Measurements from ENCODE around the gene LRRC15.

The LRRC15 gene

DNA sequence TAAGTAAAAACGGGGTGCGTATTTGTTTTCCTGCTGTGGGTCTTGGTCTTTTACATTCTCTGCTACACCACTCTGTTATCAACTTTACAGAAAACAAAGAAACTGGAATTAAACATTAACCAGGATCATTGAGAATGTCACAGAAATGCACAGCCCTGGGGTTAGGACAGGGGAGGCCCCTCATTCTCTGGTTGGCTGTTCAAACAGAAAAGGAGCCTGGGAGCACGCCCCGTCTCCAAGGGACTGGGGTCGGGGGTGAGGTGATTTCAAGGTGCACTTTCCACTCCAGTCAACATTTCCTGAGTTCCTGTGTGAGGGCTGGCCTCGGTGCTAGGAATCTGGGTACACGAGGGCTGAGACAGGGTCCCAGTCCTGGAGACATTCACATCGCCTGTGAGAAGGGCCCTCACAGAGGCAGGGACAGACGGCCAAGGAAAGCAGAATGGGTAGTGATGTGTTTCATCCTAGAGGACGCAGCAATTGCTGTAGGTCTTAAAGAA is 48.7 kb downstream of the LRRC15 start:
- no peak for DNase-seq

DNA sequence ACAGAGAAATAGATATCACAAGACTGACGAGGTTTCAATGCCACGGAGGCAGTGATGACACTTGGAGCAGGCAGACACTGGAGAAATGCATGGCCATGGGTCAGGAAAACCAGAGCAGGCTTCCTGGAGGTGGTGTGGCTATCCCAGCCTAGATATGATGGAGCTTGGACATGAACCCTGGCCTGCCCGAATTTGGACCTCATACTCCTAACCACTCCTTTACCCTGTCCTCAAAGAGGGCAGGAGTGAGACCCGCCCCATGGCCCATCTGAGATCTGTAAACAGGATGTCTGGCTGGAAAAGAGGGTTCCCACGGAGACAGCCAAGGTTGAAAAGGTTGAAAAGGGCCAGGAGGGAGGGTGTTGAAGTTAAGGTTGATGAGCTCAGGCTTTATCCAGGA is 49.4 kb downstream of the LRRC15 start:
- DNase-seq: no peak

DNA sequence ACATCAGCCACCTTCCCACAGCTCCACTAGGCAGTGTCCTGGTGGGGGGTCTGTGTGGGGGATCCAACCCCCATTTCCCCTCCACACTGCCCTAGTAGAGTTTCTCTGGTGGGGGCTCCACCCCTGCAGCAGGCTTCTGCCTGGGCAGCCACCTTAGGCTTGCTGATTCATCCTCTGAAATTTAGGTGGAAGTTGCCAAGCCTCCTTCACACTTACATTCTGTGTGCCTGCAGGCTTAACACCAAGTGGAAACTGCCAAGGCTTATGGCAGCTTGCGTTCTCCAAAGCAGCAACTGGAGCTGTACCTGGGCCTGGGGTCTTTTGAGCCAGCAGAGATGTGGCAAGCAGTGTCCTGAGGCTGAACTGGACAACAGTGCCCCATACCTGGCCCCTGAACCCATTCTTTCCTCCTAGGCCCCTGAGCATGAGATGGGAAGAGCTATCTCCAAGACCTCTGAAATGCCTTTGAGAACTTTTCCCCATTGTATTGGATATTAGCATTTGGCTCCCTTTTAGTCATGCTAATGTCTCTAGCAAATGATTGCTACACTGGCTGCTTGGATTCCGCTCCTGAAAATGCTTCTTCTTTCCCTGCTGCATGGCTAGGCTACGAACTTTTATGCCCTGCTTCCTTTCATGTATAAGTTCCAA is 50.9 kb downstream of the LRRC15 start:
- no peak for DNase-seq

DNA sequence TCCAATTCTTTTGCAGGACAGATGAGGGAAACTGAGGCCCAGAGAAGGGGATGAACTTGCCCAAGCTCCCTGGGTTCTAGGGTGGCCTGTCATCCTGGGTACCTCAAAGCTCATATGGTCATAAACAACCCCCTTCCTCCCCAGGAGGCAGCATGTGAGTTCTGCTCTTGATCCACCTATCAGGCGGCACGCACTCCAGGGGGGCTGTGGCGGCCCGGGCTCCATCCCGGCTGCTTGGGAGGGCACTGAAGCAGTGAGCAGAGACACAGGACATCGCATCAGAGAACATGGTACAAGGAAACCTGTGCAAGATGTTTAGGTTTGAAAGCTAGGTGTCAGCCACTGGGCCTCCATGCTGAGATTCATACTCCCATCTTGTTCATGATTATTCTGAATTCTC is 52.6 kb downstream of the LRRC15 start:
- DNase-seq: no peak

DNA sequence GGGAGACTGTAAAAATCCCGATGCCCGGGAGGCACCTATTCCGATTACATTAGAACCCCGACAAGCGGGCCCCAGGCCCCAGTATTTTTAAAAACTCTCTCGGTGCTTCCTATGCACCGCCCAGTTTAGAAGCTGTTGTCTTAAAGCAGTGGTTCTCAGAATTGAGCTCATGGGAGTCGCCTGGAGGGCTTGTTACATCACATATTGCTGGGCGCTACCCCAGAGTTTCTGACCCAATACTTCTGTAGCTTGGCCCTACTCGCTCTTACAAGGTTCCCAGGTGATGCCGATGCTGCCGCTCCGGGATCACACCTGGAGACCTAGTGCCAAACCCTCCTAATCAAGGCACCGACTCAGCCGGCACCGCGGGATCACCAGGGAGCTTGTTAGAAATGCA is 53.6 kb downstream of the LRRC15 start:
- peak in 3 of 58 donors; percentile 43 to 70 (median 47) for DNase-seq

DNA sequence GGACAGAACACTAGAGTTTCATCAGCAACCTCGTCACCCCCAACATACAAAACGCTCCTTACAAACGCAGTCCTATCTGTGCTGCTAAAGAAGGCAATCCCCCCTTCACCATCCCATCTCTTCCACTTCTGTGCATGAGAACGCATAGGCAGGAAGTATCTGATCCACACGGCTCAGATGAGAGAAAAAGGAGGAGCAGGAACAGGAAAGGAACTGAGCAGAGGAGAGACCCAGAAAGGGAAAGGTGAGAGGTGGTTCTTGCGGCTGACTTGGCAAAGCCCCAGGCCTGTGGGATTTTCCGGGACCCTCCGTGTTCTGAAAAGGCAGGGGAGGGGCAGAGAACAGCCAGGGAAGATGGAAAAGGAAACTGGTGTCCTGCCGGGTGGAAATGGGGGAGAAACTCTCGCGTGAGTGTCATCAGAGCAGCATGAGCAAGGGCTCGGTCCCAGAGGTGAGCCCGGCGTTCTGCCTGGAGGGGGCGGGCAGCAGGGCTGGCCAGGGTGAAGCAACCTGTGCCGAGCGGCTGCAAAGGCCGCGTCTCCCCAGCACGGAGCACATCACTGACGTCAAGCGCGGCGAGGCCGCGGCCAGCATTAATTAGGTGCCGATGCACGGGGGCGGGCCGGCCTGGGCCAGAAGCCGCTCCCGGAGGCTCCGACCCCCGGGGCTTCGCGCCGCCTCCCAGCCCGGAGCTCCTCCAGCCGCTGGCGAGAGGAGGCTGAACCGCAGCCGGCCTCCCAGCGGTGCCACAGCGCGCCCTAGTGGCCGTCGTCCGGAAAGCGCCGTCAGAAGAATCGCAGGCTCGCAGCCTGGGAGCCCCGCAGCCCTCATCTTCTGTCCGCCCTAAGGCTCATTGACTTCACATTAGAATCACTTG is 54.2 kb downstream of the LRRC15 start:
- DNase-seq: peak; percentile 17 to 87 (median 72)

DNA sequence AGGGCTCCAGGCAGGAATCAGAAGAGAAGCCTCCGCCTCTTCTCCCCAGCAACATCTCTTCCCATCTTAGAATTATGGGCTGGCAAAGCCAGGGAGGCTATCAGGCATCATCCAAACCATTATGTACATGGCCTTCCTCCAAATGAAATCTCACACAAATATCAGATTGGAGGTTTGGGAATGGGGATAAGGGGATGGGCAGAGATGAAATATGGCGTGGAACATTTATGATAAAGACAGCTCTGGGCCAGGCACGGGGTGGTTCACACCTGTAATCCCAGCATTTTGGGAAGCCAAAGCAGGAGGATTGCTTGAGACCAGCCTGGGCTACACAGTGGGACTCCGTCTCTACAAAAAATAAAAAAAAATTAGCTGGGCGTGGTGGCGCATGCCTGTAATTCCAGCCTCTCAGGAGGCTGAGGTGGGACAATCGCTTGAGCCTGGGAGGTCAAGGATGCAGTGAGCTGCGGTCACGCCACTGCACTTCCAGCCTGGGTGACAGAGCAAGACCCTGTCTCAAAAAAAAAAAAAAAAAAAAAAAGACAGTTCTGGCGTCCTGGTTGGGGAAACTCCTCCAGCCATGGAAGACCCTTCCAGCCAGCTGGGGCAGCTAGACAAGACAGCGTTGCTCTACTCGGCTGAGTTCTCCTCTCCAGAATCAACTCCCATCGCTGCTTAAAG is 55.0 kb downstream of the LRRC15 start:
- DNase-seq: no peak

DNA sequence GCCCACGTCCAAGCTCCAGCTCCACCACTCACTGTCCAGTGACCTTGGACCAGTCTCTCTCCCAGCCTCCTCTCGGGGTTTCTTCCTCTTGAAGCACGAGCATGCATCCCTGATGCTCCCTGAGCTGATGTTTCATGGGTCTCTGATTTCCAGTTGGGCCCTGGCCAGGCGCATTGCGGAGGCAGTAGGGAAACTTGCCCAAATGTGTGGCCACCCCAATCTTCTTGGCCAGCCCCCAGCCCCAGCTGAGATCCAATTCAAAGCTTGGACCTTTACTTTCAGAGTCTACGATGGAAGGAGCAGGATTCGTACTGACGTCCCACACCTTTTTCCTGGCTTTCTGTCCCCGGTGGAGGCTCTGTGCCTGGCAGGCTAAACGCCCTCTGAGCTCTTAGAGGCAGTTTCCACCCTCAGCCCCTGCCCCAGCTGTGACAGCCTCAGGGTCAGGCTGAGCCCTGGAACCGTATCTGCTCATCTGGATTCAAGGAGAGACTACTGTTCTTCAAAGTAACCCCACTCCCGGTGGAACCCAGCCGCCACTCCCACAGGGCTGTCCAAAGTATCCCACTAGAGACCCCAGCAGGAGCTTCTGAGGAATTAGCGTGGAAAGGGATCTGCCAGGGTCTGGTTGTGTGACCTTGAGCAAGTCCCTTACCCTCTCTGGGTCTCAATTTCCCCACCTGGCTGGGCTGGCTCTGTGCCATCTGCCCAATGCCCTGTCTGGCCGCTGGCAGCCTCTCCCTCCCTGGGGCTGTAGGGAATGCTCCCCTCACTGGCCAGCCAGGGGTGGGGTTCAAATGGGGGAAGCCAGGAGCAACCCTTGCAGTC is 55.8 kb downstream of the LRRC15 start:
- DNase-seq: no peak

DNA sequence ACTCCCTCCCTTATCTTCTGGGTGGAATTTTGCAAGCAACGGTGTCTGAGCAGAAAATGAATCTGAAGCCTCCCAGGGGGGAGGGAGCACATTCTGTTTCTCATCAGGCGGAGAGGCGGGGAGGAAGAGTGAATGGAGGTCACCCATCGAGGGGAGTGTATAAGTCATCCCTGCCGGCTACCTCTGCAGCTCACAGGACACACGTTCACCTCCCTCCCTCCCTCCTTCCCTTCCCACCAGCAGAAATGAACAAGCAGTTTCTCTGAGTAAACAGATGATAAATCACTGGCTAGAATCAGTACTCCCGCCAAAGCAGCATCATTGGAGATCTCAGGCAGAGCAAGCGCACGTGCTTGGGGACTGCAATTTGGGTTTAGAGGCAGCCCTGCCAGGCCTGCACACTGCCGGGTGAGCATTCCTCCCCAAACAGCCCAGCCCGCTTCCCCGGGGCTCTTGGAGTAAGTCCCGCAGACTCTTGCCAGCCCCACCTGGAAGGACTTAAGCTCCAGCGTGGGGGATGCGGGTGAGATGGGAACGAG is 56.7 kb downstream of the LRRC15 start:
- DNase-seq: peak in 8 of 58 donors; percentile 4 to 61 (median 38)

DNA sequence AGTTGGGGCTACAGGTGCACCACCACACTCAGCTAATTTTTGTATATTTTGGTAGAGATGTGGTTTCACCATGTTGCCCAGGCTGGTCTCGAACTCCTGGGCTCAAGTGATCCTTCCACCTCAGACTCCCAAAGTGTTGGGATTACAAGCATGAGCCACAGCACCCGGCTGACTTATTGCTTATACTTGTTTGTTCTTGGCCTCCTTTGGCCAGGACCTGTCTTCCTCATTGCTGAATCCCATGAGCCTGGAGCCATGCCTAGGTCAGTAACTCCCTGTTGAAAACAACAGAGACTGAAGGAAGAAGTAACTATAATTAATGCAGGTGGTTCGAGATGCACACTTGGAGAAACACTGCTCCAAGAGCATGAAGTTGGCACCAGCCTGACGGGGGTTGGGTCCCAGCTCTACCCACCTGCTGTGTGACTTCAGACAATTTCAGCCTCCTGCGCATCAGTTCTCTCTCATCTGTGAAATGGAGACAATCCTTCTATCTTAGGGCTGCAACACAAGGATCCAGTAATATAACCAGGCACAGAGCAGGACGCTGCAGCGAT is 57.3 kb downstream of the LRRC15 start:
- DNase-seq: no peak

DNA sequence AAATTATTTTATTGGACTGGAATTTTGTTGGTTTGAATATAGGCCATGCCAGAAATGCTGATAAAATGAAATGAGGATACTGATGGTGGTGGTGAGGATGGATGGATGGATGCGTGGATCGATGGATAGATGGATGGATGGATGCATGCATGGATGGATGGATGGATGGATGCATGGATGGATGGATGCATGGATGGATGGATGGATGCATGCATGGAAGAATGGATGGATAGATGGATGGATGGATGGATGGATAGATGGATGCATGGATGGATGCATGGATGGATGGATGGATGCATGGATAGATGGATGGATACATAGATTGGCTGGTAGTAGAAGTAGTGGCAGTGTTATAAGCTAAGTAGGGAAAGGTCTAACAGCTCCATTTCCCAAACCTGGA is 58.5 kb downstream of the LRRC15 start:
- no peak for DNase-seq

DNA sequence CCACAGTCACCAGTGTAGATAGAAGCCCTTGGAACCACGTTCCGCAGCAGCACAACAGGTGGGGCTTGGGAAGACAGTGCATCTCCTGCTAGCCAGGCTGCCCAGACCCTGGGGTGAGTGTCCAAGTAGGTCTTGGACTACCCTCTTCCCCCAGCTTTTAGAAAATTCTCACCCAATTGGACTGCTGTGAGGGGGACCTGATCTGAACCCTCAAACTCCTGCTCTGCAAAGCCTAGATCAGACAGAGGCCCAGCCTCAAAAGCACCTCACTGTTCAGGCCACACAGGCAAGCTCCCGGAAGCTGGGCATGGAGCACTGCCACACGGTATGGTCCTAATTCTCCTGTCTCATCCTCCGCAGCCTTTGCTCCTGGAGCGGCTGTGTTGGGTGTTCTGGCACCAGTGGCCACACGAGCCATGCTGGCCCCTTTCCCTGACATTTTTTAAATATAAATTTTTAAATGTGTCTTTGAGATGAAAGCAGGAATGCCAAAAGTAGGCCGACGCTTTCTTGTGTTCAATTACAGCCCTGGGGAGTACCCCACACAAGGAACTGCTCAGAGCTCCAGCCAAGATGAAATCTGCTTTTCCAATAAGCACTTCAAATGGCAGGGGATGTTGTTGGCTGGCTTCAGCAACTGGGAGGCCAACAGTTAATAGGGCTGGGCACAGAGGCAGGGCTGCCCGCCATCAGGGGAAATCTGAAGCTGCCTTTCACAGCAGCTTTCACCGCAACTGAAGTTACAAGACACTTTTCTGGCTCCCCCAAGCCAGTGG is 59.3 kb downstream of the LRRC15 start:
- peak in 3 of 58 donors; percentile 7 to 45 (median 26) for DNase-seq

DNA sequence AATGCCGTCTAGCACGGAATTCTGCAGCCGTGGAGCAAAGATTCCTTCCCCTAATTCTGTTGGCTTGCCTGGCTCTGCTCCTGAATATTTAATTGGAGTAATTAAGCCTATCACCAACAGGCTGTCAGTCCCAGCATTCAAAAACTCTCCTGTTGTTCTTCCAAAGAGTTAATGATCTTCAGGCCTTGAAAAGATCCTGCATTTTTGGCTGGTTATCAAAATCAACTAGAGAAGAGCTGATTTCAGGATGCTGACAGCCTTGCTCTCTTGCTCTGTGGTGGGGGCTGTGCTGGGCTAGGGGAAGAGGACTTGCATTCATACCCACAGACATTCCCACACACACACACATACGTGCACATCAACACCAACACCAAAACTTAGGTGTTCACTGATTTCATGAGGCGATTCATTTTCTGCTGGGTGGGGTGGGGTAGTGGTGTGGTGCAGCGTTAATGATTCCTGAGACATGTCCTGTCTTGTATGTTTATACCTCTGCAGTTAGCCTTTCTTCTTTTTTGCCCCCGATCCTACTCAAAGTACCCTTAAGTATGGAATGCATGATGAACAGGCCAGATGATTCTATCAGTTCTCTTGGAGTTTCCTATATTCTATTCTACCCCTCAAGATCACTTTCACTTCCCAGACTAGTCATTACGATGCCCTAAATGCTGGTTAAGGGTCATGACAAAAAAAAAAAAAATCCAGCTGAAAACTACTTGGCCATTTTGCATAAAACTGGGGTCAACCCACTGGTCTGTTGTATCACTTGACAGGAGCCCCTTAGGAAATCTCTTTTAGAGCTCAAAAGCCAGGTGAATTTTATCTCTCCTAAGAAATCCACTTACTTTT is 60.7 kb downstream of the LRRC15 start:
- DNase-seq: no peak

DNA sequence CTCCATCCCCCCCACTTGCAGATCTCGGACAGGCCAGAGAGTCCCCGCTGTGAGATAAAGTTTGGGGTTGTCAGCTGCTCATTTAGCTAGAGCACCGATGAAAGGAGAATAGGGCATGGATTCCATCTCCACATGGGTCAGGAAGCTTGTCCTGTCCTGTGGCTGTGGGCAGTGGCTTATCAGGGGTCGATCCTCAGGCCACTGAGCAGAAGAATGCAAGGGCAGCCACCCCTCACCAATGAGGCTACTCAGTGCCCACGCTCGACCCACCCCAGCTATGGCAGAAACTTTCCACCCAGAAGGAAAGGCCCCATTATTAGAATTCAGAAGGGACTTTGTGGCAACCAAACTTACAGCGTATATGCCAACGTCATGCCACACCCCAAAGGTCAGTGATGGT is 61.7 kb downstream of the LRRC15 start:
- DNase-seq: no peak

DNA sequence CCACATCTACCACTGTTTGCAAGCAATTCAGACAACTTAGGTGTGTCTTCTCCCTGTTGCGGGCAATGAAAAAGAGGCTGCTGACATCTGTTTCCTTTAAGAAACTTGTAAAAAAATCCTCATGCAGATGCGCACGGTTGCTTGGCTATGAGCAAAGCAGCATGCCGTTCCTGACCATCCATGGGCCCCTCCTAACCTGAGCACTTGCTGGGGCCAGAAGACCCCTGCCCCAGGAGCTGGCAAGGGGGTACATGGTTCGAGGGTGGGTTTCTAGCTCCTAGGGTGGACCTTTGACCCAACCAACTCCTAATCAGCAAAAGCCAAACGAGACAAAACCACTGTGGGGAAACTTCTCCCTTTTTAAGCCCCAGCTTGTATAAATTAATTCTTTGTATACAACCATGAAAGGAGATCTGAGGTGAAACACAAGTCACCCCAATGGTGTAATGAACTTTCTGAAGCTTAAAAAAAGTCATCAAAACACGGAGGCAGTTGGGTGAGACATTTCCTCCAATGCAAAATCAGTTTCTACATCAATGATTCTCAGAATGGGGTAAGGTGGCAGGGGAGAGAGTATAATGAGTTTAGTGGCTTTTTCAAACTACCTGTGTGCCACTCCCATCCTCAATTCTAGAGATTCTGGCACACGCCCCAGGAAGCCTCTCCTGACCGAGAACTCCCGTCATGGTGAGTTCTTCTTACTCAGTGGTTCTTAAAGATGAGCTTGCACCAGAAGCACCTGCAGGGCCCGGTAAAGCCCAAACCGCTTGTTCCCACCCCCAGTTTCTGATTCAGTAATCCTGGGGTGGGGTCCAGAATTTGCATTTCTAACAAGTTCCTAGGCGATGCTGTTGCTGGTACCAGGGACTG is 62.5 kb downstream of the LRRC15 start:
- DNase-seq: no peak

DNA sequence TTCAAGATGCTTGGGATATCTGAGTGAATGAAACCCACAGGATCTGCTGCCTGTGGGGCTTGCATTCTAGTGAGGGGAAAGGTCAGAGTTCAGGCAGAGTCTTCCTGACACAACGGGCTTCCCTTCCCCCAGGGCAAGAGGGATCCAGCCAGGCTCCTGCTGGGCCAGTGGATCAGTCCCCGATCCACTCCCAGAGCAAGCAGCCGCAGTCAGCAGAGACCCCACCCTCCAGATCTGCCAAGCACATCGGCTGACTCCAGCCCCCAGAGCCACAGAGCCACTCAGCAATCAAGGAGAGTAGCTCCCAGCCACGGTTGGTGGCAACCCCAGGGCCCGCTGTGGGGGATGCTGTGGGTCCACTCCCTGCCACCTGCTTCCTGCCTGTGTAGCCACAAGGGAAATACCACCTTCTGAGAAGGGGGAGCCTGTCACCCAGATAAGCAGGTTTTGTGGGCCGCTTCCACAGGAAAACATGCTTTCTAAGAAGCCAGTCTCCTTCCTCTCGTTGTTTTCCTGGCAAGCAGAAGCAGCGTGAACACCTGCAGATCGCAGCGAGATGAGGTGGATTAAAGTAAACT is 63.3 kb downstream of the LRRC15 start:
- no peak for DNase-seq

Measured in anterior cingulate cortex (tissue), 58 donors.